ENCODE results near the gene ELOB. TPM values are rescaled to one million over a fixed set of nuclear protein-coding genes. Genes with fewer than 3 reads are reported as not detected.

ELOB gene
- polyA plus RNA-seq, 1 of the 3 experiments (the other 2 are of a cell fraction): 329 TPM

DNA sequence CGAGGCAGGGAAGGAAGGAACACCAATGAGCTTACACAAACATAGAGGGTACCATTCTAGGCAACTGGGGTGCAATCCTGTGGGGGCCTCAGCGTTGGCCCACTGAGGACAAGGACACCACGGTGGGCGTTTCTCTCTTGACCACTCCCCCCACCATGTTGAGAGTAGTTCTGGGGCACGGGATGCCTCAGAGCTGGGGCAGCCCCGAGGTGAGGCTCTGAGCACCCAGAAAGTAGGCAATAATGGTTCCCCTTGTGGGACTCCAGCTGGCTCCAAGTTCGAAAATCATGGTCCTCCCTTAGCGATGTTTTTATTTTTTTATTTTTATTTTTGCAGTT lies 45.0 kb upstream of the ELOB start:
- no peak overlapping the region for H3K4me2 ChIP-seq
- CTCF ChIA-PET: interaction anchor here (1.2 to 2.7 kb wide), 5 partner anchors 11 to 69 kb away, joined by 3 to 13 read pairs (median 3); partner anchors contain the start of gene SRRM2

GRCh38 chr16:2821487-2822157 lies 44.5 kb upstream of the ELOB start:
- H3K27ac ChIP-seq (ENCODE audit: low read depth in 2 of 2, low read length in 1 of 2): peak overlapping the region in 1 of 2 experiments; percentile 74; a peak in 2 of 4 replicates
- no peaks in the 10 kb centered on the region for H3F3A ChIP-seq (replicated peaks; ENCODE audit: insufficient read depth)
- no peak overlapping the region for H3K4me2 ChIP-seq
- ChIA-PET CTCF (interaction anchor here (1.2 to 2.7 kb wide), 5 partner anchors 11 to 69 kb away, joined by 3 to 13 read pairs (median 3); partner anchors contain the start of gene SRRM2), POLR2A (interaction anchor here (1.1 to 1.5 kb wide), 2 partner anchors 44 to 61 kb away, joined by 4 to 6 read pairs; partner anchors contain the start of genes ELOB and FLYWCH2)
- H3K27me3 ChIP-seq (ENCODE audit: insufficient read depth): no peaks in the 10 kb centered on the region
- DNase-seq: peak; percentile 66
- TF ChIP-seq YY1 (IDR thresholded peaks at IDR 0.05; ENCODE audit: low read depth) (no peak), RAD21 (IDR thresholded peaks at IDR 0.05; ENCODE audit: low read length) (peak; percentile 5; the same call in 1 of the 2 replicates), GABPA (IDR thresholded peaks at IDR 0.05; ENCODE audit: low read depth) (no peak), JUND (IDR thresholded peaks at IDR 0.05) (no peak), FOXM1 (IDR thresholded peaks at IDR 0.05; ENCODE audit: low read depth) (no peak), EP300 (IDR thresholded peaks at IDR 0.05; ENCODE audit: borderline replicate concordance in 1 of 2, low read depth in 1 of 2, low read length in 1 of 2) (peak in 1 of 2 experiments; percentile 33; a peak in 1 of 4 replicates), GATA2 (CRISPR knock-in tag; IDR thresholded peaks at IDR 0.05) (no peak), CHD2 (IDR thresholded peaks at IDR 0.05; ENCODE audit: low read length, partially characterized antibody) (peak; percentile 45), SMC3 (IDR thresholded peaks at IDR 0.05; ENCODE audit: low read depth, low read length) (no peak), USF1 (IDR thresholded peaks at IDR 0.05; ENCODE audit: borderline replicate concordance, low read depth) (no peak), RCOR1 (IDR thresholded peaks at IDR 0.05; ENCODE audit: low read length) (no peak; the same call in 1 of the 2 replicates), NFIC (IDR thresholded peaks at IDR 0.05; ENCODE audit: borderline replicate concordance) (no peak), RFX5 (IDR thresholded peaks at IDR 0.05; ENCODE audit: low read length) (no peak)
- TF ChIP-seq, protein P1, sequence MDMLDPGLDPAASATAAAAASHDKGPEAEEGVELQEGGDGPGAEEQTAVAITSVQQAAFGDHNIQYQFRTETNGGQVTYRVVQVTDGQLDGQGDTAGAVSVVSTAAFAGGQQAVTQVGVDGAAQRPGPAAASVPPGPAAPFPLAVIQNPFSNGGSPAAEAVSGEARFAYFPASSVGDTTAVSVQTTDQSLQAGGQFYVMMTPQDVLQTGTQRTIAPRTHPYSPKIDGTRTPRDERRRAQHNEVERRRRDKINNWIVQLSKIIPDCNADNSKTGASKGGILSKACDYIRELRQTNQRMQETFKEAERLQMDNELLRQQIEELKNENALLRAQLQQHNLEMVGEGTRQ (IDR thresholded peaks at IDR 0.05; ENCODE audit: borderline replicate concordance, low read depth, low read length): no peak
- no peaks in the 10 kb centered on the region for H3K9me3 ChIP-seq
- H3K9ac ChIP-seq: no peak overlapping the region
- 59% methylated on average over 9 of the region's 9 CpGs for WGBS (ENCODE audit: low lambda C conversion rate)
- H3K79me2 ChIP-seq (ENCODE audit: insufficient read depth): no peaks in the 10 kb centered on the region
- no peak overlapping the region for H3K4me3 ChIP-seq (ENCODE audit: low read depth in 2 of 2, low read length in 1 of 2)
- H3K4me1 ChIP-seq (ENCODE audit: control insufficient read depth in 1 of 2, insufficient read depth in 2 of 2, low read depth in 1 of 2, low read length in 1 of 2): peaks cover 0 to 24% of the 10 kb centered on the region in 2 experiments; a peak in 1 of 4 replicates
- H3K36me3 ChIP-seq (replicated peaks in 1 of 2; ENCODE audit: control insufficient read depth in 1 of 2, insufficient read depth in 2 of 2, low read length in 1 of 2): no peaks in the 10 kb centered on the region
- no peaks in the 10 kb centered on the region for H3K9me2 ChIP-seq
- no peaks in the 10 kb centered on the region for H4K20me1 ChIP-seq (ENCODE audit: insufficient read depth)
- no peak overlapping the region for H2AFZ ChIP-seq (ENCODE audit: low read depth)

More for the DNA sequence above, 45.0 kb upstream of the ELOB start:
- Histone ChIP-seq H3K9me2 (no peaks in the 10 kb centered on the region), H4K20me1 (ENCODE audit: insufficient read depth) (no peaks in the 10 kb centered on the region), H3K9me3 (no peaks in the 10 kb centered on the region), H3K4me1 (ENCODE audit: control insufficient read depth in 1 of 2, insufficient read depth in 2 of 2, low read depth in 1 of 2, low read length in 1 of 2) (peaks cover 0 to 24% of the 10 kb centered on the region in 2 experiments; a peak in 1 of 4 replicates), H3K36me3 (replicated peaks in 1 of 2; ENCODE audit: control insufficient read depth in 1 of 2, insufficient read depth in 2 of 2, low read length in 1 of 2) (no peaks in the 10 kb centered on the region), H3K79me2 (ENCODE audit: insufficient read depth) (no peaks in the 10 kb centered on the region), H3F3A (replicated peaks; ENCODE audit: insufficient read depth) (no peaks in the 10 kb centered on the region), H3K27me3 (ENCODE audit: insufficient read depth) (no peaks in the 10 kb centered on the region), H2AFZ (ENCODE audit: low read depth) (no peak overlapping the region), H3K27ac (ENCODE audit: low read depth in 2 of 2, low read length in 1 of 2) (no peak overlapping the region; a peak in 1 of 4 replicates), H3K9ac (no peak overlapping the region), H3K4me3 (ENCODE audit: low read depth in 2 of 2, low read length in 1 of 2) (no peak overlapping the region)
- no peak for TF ChIP-seq RXRA (IDR thresholded peaks at IDR 0.05; ENCODE audit: borderline replicate concordance, low read depth)
- no peak for TF ChIP-seq SMC3 (IDR thresholded peaks at IDR 0.05; ENCODE audit: low read depth, low read length)
- no peak for TF ChIP-seq CHD2 (IDR thresholded peaks at IDR 0.05; ENCODE audit: low read length, partially characterized antibody)
- TF ChIP-seq MEF2A (IDR thresholded peaks at IDR 0.05; ENCODE audit: borderline replicate concordance, low read depth): no peak
- TF ChIP-seq TAF1 (IDR thresholded peaks at IDR 0.05; ENCODE audit: borderline replicate concordance, low read depth, low read length): no peak
- TF ChIP-seq SIN3A (IDR thresholded peaks at IDR 0.05; ENCODE audit: borderline replicate concordance, low read depth, low read length): no peak
- TF ChIP-seq NRF1 (IDR thresholded peaks at IDR 0.05; ENCODE audit: low read depth, low read length): no peak
- TF ChIP-seq, protein P1 (IDR thresholded peaks at IDR 0.05; ENCODE audit: borderline replicate concordance, low read depth, low read length): no peak
- 56% methylated on average over 8 of the region's 8 CpGs for WGBS (ENCODE audit: low lambda C conversion rate)
- POLR2A ChIA-PET: interaction anchor here (1.1 to 1.5 kb wide), 2 partner anchors 45 to 61 kb away, joined by 4 to 6 read pairs; partner anchors contain the start of genes ELOB and FLYWCH2
- no peak for DNase-seq

Data from SK-N-SH (cell line).